ENCODE data around the gene DIDO1.

DIDO1 gene

DNA sequence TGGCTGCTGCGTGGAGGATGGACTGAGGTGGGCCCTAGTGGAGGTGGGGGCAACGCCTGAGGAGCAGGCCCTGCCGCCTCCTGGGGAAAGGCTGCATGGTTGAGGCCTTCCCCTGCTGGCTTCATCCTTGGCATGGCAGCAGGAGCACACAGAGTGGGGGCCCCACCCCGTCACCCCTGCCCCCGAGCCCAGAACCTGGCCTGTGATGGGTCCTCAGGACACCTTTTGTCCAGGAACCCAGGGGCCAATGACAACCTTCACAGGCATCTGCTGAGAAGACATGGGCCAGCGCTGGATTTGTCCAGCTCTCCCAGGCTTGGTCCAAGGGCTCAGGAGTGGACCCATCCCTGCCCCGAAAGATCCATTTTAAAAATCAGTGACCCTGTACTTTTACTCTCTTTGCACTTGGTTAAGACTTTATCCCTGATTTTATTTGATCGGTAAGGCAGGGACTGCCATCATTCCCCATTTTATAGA, 25.6 kb upstream of the DIDO1 start:
- no peak overlapping the region for H3K4me3 ChIP-seq (IDR thresholded peaks at IDR 0.05; ENCODE audit: insufficient read depth, low read depth, low read length)
- H3K4me2 ChIP-seq: no peak overlapping the region
- H2AFZ ChIP-seq (ENCODE audit: low read depth): no peak overlapping the region
- H3K4me1 ChIP-seq (ENCODE audit: low read depth, poor library complexity, severe bottlenecking): no peaks in the 10 kb centered on the region
- H3K27me3 ChIP-seq (ENCODE audit: insufficient read depth, low read depth): peaks cover 29% of the 10 kb centered on the region
- H3K27ac ChIP-seq: no peak overlapping the region
- H3K36me3 ChIP-seq (ENCODE audit: insufficient read depth): no peaks in the 10 kb centered on the region
- H3K79me2 ChIP-seq (ENCODE audit: insufficient read depth, low read depth): no peaks in the 10 kb centered on the region
- no peak overlapping the region for H3K9ac ChIP-seq
- TF ChIP-seq, protein P1, sequence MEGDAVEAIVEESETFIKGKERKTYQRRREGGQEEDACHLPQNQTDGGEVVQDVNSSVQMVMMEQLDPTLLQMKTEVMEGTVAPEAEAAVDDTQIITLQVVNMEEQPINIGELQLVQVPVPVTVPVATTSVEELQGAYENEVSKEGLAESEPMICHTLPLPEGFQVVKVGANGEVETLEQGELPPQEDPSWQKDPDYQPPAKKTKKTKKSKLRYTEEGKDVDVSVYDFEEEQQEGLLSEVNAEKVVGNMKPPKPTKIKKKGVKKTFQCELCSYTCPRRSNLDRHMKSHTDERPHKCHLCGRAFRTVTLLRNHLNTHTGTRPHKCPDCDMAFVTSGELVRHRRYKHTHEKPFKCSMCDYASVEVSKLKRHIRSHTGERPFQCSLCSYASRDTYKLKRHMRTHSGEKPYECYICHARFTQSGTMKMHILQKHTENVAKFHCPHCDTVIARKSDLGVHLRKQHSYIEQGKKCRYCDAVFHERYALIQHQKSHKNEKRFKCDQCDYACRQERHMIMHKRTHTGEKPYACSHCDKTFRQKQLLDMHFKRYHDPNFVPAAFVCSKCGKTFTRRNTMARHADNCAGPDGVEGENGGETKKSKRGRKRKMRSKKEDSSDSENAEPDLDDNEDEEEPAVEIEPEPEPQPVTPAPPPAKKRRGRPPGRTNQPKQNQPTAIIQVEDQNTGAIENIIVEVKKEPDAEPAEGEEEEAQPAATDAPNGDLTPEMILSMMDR (conservative IDR thresholded peaks at IDR 0.05; ENCODE audit: low read depth, low read length): no peak
- no peaks in the 10 kb centered on the region for H4K20me1 ChIP-seq (ENCODE audit: insufficient read depth)

GRCh38 chr20:62951143-62951895, 25.0 kb upstream of the DIDO1 start:
- no peaks in the 10 kb centered on the region for H3K79me2 ChIP-seq (ENCODE audit: insufficient read depth, low read depth)

DNA sequence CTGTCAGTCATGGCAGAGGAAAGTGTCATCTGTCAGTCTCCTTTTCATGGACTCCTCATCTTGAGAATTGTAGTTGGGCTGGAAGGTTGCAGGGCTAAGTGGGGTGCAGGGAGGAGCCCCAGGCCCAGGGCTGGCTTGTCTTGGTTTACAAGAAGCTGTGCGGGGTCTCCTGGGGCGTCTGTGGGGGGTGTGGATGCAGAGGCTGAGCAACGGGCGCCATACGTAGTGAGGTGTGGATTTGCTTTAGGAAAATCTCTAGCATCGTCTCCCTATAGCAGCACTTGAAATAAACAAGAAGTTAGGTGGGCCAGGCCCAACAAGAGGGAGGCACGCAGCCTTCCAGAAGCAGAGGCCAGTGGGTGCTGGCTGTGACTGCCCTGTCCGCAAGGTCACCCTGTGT, 24.4 kb upstream of the DIDO1 start:
- Histone ChIP-seq H4K20me1 (ENCODE audit: insufficient read depth) (no peaks in the 10 kb centered on the region), H3K9ac (no peak overlapping the region), H3K4me2 (no peak overlapping the region), H3K36me3 (ENCODE audit: insufficient read depth) (no peaks in the 10 kb centered on the region), H3K79me2 (ENCODE audit: insufficient read depth, low read depth) (no peaks in the 10 kb centered on the region), H3K4me1 (ENCODE audit: low read depth, poor library complexity, severe bottlenecking) (no peaks in the 10 kb centered on the region), H3K4me3 (IDR thresholded peaks at IDR 0.05; ENCODE audit: insufficient read depth, low read depth, low read length) (no peak overlapping the region), H3K27ac (no peak overlapping the region), H2AFZ (ENCODE audit: low read depth) (no peak overlapping the region), H3K27me3 (ENCODE audit: insufficient read depth, low read depth) (peaks cover 17% of the 10 kb centered on the region)
- TF ChIP-seq, protein P1 (conservative IDR thresholded peaks at IDR 0.05; ENCODE audit: low read depth, low read length): no peak

More at GRCh38 chr20:62951143-62951895, 25.0 kb upstream of the DIDO1 start:
- Histone ChIP-seq H3K27ac (no peak overlapping the region), H2AFZ (ENCODE audit: low read depth) (no peak overlapping the region), H3K4me3 (IDR thresholded peaks at IDR 0.05; ENCODE audit: insufficient read depth, low read depth, low read length) (no peak overlapping the region), H3K27me3 (ENCODE audit: insufficient read depth, low read depth) (peaks cover 23% of the 10 kb centered on the region), H3K9ac (no peak overlapping the region), H3K36me3 (ENCODE audit: insufficient read depth) (no peaks in the 10 kb centered on the region), H4K20me1 (ENCODE audit: insufficient read depth) (no peaks in the 10 kb centered on the region), H3K4me2 (no peak overlapping the region), H3K4me1 (ENCODE audit: low read depth, poor library complexity, severe bottlenecking) (no peaks in the 10 kb centered on the region)
- TF ChIP-seq, protein P1 (conservative IDR thresholded peaks at IDR 0.05; ENCODE audit: low read depth, low read length): no peak

GRCh38 chr20:62949962-62950361, 23.7 kb upstream of the DIDO1 start:
- H3K4me2 ChIP-seq: no peak overlapping the region
- peaks cover 9% of the 10 kb centered on the region for H3K27me3 ChIP-seq (ENCODE audit: insufficient read depth, low read depth)
- no peaks in the 10 kb centered on the region for H4K20me1 ChIP-seq (ENCODE audit: insufficient read depth)
- H2AFZ ChIP-seq (ENCODE audit: low read depth): no peak overlapping the region
- no peaks in the 10 kb centered on the region for H3K79me2 ChIP-seq (ENCODE audit: insufficient read depth, low read depth)
- no peaks in the 10 kb centered on the region for H3K4me1 ChIP-seq (ENCODE audit: low read depth, poor library complexity, severe bottlenecking)
- H3K36me3 ChIP-seq (ENCODE audit: insufficient read depth): peaks cover 3% of the 10 kb centered on the region; the same call in 1 of the 2 replicates
- no peak overlapping the region for H3K27ac ChIP-seq
- no peak overlapping the region for H3K4me3 ChIP-seq (IDR thresholded peaks at IDR 0.05; ENCODE audit: insufficient read depth, low read depth, low read length)
- H3K9ac ChIP-seq: no peak overlapping the region
- TF ChIP-seq, protein P1 (conservative IDR thresholded peaks at IDR 0.05; ENCODE audit: low read depth, low read length): no peak
